ENCODE data around the gene SYCP1. TPM values are rescaled to one million over a fixed set of nuclear protein-coding genes. Genes with fewer than 3 reads are reported as not detected.

SYCP1 gene
- total and polyA plus RNA-seq, 2 experiments from 2014 or later: 0.24 to 0.66 TPM

GRCh38 chr1:115040501-115040900 is 185.8 kb downstream of the SYCP1 start:
- no peaks in the 10 kb centered on the region for H3K36me3 Mint-ChIP-seq (ENCODE audit: low read depth)
- no peak for ATAC-seq
- peak; percentile 18 for DNase-seq (ENCODE audit: low spot score)

DNA sequence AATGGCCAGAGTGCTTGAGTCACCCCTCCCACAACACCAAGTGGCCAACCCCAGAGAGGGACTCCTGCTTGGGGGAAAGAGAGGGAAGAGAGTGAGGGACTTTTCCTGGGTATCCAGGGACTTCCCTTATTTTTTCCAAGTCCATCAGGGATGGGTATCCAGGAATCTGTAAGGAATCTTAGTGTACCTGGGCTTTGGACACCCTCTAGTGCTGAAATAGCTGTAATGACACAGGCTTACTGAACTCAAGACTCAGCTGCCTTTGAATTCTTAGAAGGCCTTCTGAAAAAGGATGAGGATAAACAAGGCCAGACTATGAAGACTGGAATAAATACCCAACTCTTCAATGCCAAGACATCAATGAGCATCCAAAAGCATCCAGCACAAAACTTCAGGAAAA is 187.0 kb downstream of the SYCP1 start:
- TF ChIP-seq JUNB (IDR thresholded peaks at IDR 0.05; ENCODE audit: unreplicated experiment): no peak
- no peak for TF ChIP-seq POLR2AphosphoS5 (IDR thresholded peaks at IDR 0.05; ENCODE audit: low read depth)
- TF ChIP-seq EZH2 (IDR thresholded peaks at IDR 0.05; ENCODE audit: low read depth, unreplicated experiment): no peak
- TF ChIP-seq, protein P1, sequence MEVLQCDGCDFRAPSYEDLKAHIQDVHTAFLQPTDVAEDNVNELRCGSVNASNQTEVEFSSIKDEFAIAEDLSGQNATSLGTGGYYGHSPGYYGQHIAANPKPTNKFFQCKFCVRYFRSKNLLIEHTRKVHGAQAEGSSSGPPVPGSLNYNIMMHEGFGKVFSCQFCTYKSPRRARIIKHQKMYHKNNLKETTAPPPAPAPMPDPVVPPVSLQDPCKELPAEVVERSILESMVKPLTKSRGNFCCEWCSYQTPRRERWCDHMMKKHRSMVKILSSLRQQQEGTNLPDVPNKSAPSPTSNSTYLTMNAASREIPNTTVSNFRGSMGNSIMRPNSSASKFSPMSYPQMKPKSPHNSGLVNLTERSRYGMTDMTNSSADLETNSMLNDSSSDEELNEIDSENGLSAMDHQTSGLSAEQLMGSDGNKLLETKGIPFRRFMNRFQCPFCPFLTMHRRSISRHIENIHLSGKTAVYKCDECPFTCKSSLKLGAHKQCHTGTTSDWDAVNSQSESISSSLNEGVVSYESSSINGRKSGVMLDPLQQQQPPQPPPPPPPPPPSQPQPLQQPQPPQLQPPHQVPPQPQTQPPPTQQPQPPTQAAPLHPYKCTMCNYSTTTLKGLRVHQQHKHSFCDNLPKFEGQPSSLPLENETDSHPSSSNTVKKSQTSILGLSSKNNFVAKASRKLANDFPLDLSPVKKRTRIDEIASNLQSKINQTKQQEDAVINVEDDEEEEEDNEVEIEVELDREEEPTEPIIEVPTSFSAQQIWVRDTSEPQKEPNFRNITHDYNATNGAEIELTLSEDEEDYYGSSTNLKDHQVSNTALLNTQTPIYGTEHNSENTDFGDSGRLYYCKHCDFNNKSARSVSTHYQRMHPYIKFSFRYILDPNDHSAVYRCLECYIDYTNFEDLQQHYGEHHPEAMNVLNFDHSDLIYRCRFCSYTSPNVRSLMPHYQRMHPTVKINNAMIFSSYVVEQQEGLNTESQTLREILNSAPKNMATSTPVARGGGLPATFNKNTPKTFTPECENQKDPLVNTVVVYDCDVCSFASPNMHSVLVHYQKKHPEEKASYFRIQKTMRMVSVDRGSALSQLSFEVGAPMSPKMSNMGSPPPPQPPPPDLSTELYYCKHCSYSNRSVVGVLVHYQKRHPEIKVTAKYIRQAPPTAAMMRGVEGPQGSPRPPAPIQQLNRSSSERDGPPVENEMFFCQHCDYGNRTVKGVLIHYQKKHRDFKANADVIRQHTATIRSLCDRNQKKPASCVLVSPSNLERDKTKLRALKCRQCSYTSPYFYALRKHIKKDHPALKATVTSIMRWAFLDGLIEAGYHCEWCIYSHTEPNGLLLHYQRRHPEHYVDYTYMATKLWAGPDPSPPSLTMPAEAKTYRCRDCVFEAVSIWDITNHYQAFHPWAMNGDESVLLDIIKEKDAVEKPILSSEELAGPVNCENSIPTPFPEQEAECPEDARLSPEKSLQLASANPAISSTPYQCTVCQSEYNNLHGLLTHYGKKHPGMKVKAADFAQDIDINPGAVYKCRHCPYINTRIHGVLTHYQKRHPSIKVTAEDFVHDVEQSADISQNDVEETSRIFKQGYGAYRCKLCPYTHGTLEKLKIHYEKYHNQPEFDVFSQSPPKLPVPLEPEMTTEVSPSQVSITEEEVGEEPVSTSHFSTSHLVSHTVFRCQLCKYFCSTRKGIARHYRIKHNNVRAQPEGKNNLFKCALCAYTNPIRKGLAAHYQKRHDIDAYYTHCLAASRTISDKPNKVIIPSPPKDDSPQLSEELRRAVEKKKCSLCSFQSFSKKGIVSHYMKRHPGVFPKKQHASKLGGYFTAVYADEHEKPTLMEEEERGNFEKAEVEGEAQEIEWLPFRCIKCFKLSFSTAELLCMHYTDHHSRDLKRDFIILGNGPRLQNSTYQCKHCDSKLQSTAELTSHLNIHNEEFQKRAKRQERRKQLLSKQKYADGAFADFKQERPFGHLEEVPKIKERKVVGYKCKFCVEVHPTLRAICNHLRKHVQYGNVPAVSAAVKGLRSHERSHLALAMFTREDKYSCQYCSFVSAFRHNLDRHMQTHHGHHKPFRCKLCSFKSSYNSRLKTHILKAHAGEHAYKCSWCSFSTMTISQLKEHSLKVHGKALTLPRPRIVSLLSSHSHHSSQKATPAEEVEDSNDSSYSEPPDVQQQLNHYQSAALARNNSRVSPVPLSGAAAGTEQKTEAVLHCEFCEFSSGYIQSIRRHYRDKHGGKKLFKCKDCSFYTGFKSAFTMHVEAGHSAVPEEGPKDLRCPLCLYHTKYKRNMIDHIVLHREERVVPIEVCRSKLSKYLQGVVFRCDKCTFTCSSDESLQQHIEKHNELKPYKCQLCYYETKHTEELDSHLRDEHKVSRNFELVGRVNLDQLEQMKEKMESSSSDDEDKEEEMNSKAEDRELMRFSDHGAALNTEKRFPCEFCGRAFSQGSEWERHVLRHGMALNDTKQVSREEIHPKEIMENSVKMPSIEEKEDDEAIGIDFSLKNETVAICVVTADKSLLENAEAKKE (CRISPR knock-in tag; IDR thresholded peaks at IDR 0.05): no peak
- peak; percentile 69 to 73 for TF ChIP-seq CTCF (conservative IDR thresholded peaks at IDR 0.05; ENCODE audit: low read depth in 2 of 2)
- no peaks in the 10 kb centered on the region for H3K36me3 ChIP-seq (ENCODE audit: insufficient read depth)
- H3F3A ChIP-seq (replicated peaks; ENCODE audit: low read depth): no peaks in the 10 kb centered on the region
- H3K4me2 ChIP-seq: no peak overlapping the region
- H3K79me2 ChIP-seq (replicated peaks; ENCODE audit: insufficient read depth): no peaks in the 10 kb centered on the region
- no peaks in the 10 kb centered on the region for H4K20me1 ChIP-seq (replicated peaks; ENCODE audit: insufficient read depth)
- no peaks in the 10 kb centered on the region for H3K27me3 ChIP-seq (ENCODE audit: insufficient read depth)
- Mint-ChIP-seq H3K36me3 (ENCODE audit: low read depth) (peaks cover 4% of the 10 kb centered on the region; the same call in 2 of the 3 replicates), H3K9me3 (peaks cover 8% of the 10 kb centered on the region; the same call in 2 of the 3 replicates), H3K4me3 (no peak overlapping the region), H3K4me1 (peaks cover 3% of the 10 kb centered on the region; the same call in 1 of the 3 replicates), H3K27ac (no peak overlapping the region), H3K27me3 (ENCODE audit: insufficient read depth, low read depth, poor library complexity) (no peaks in the 10 kb centered on the region)
- peak; percentile 91 for ATAC-seq
- H2AFZ ChIP-seq: no peak overlapping the region
- DNase-seq (ENCODE audit: low spot score): peak; percentile 72
- H3K9me2 ChIP-seq (ENCODE audit: insufficient read depth): no peaks in the 10 kb centered on the region
- H3K4me1 ChIP-seq (ENCODE audit: insufficient read depth): no peaks in the 10 kb centered on the region
- no peak overlapping the region for H3K4me3 ChIP-seq
- H3K27ac ChIP-seq (ENCODE audit: low read depth): no peak overlapping the region

More at GRCh38 chr1:115040501-115040900, 185.8 kb downstream of the SYCP1 start:
- Histone ChIP-seq H3K4me2 (no peak overlapping the region), H3K4me3 (no peak overlapping the region), H3K79me2 (replicated peaks; ENCODE audit: insufficient read depth) (no peaks in the 10 kb centered on the region), H4K20me1 (replicated peaks; ENCODE audit: insufficient read depth) (no peaks in the 10 kb centered on the region), H3F3A (replicated peaks; ENCODE audit: low read depth) (no peaks in the 10 kb centered on the region), H3K27me3 (ENCODE audit: insufficient read depth) (no peaks in the 10 kb centered on the region), H3K4me1 (ENCODE audit: insufficient read depth) (no peaks in the 10 kb centered on the region), H3K9me2 (ENCODE audit: insufficient read depth) (no peaks in the 10 kb centered on the region), H3K36me3 (ENCODE audit: insufficient read depth) (no peaks in the 10 kb centered on the region), H2AFZ (no peak overlapping the region), H3K27ac (ENCODE audit: low read depth) (no peak overlapping the region)
- peak; percentile 45 to 53 for TF ChIP-seq CTCF (conservative IDR thresholded peaks at IDR 0.05; ENCODE audit: low read depth in 2 of 2)
- no peak for TF ChIP-seq EZH2phosphoT487 (IDR thresholded peaks at IDR 0.05; ENCODE audit: unreplicated experiment)
- no peak for TF ChIP-seq ZNF331 (CRISPR knock-in tag; IDR thresholded peaks at IDR 0.05; ENCODE audit: low read depth)
- TF ChIP-seq POLR2AphosphoS5 (IDR thresholded peaks at IDR 0.05; ENCODE audit: low read depth): no peak
- Mint-ChIP-seq H3K27ac (no peak overlapping the region), H3K27me3 (ENCODE audit: insufficient read depth, low read depth, poor library complexity) (no peaks in the 10 kb centered on the region), H3K4me3 (no peak overlapping the region), H3K9me3 (no peaks in the 10 kb centered on the region), H3K4me1 (peaks cover 3% of the 10 kb centered on the region; the same call in 1 of the 3 replicates)
